H9 (cell line): ENCODE measurements around the gene SH3RF3. TPM values are rescaled to one million over a fixed set of nuclear protein-coding genes. Genes with fewer than 3 reads are reported as not detected.

ENCODE experiments used
- DNase-seq: peaks from one replicate; pipeline ENCODE4 v3.0.0-alpha.2; 2017
- H2AFZ ChIP-seq: one replicate; pipeline ENCODE4 v1.6.1; 2013; ENCODE audit warnings: mild to moderate bottlenecking, low read length, control low read depth, moderate library complexity
- H2AK5ac ChIP-seq: 2 replicates; pipeline ENCODE4 v1.6.1; 2013; ENCODE audit warnings: low read length, control low read depth, mixed read lengths; ENCODE audit not compliant: insufficient read length
- H2BK120ac ChIP-seq: one replicate; pipeline ENCODE4 v1.6.1; 2013; ENCODE audit warnings: low read depth, mild to moderate bottlenecking, low read length, control low read depth, inconsistent platforms; ENCODE audit not compliant: poor library complexity, severe bottlenecking
- H2BK12ac ChIP-seq: 2 replicates; pipeline ENCODE4 v1.6.1; 2013; ENCODE audit warnings: low read length, control low read depth, mixed read lengths, low read depth; ENCODE audit not compliant: insufficient read length
- H2BK15ac ChIP-seq: 2 replicates; pipeline ENCODE4 v1.6.1; 2013; ENCODE audit warnings: low read depth, low read length, control low read depth
- H2BK20ac ChIP-seq: one replicate; pipeline ENCODE4 v1.6.1; 2013; ENCODE audit warnings: low read depth, mild to moderate bottlenecking, low read length, control low read depth, inconsistent platforms; ENCODE audit not compliant: poor library complexity, severe bottlenecking
- H2BK5ac ChIP-seq: 2 replicates; pipeline ENCODE4 v1.6.1; 2013; ENCODE audit warnings: low read length, control low read depth, mixed read lengths; ENCODE audit not compliant: insufficient read length
- H3K14ac ChIP-seq: 2 replicates; pipeline ENCODE4 v1.6.1; 2013; ENCODE audit warnings: low read length, control low read depth; ENCODE audit not compliant: insufficient read depth
- H3K18ac ChIP-seq: 2 replicates; pipeline ENCODE4 v1.6.1; 2013; ENCODE audit warnings: low read depth, mild to moderate bottlenecking, mixed read lengths, low read length, control low read depth; ENCODE audit not compliant: insufficient read length
- H3K23ac ChIP-seq: 2 replicates; pipeline ENCODE4 v1.6.1; 2013; ENCODE audit warnings: low read length, control low read depth, mixed read lengths, low read depth; ENCODE audit not compliant: insufficient read length
- H3K23me2 ChIP-seq: 2 replicates; pipeline ENCODE4 v1.6.1; 2013; ENCODE audit warnings: low read depth, mild to moderate bottlenecking, mixed read lengths, low read length, control low read depth; ENCODE audit not compliant: insufficient read length, poor library complexity, severe bottlenecking
- H3K27ac ChIP-seq: 2 replicates; pipeline ENCODE4 v1.5.1; 2013; ENCODE audit warnings: low read length, control low read depth, mixed read lengths, low read depth; ENCODE audit not compliant: insufficient read length
- H3K27me3 ChIP-seq: 2 replicates; pipeline ENCODE4 v1.6.1; 2013; ENCODE audit warnings: low read length, control low read depth, inconsistent platforms; ENCODE audit not compliant: insufficient read depth
- H3K4ac ChIP-seq: 2 replicates; pipeline ENCODE4 v1.6.1; 2013; ENCODE audit warnings: low read depth, mild to moderate bottlenecking, control low read depth, inconsistent platforms, low read length, moderate library complexity
- H3K4me1 ChIP-seq: 2 replicates; pipeline ENCODE4 v1.6.1; 2013; ENCODE audit warnings: low read length, control low read depth, inconsistent platforms; ENCODE audit not compliant: insufficient read depth
- H3K4me2 ChIP-seq: 2 replicates; pipeline ENCODE4 v1.6.1; 2013; ENCODE audit warnings: low read length, control low read depth, mixed read lengths; ENCODE audit not compliant: insufficient read length, insufficient read depth
- H3K56ac ChIP-seq: 2 replicates; pipeline ENCODE4 v1.6.1; 2013; ENCODE audit warnings: low read depth, mild to moderate bottlenecking, mixed read lengths, low read length, control low read depth; ENCODE audit not compliant: insufficient read length
- H3K79me1 ChIP-seq: 2 replicates; pipeline ENCODE4 v1.6.1; 2013; ENCODE audit warnings: low read depth, mild to moderate bottlenecking, moderate library complexity, low read length, control low read depth, inconsistent platforms; ENCODE audit not compliant: insufficient read depth, poor library complexity, severe bottlenecking
- H3K79me2 ChIP-seq: 2 replicates; pipeline ENCODE4 v1.6.1; 2013; ENCODE audit warnings: low read length, control low read depth, inconsistent platforms; ENCODE audit not compliant: insufficient read depth
- H3K9ac ChIP-seq: 2 replicates; pipeline ENCODE4 v1.6.1; 2013; ENCODE audit warnings: low read length, control low read depth, mixed read lengths; ENCODE audit not compliant: insufficient read length; ENCODE audit errors: extremely low read depth
- H3K9me3 ChIP-seq: one replicate; pipeline ENCODE4 v1.6.1; 2013; ENCODE audit warnings: low read depth, low read length, inconsistent platforms; ENCODE audit not compliant: control insufficient read depth
- H3T11ph ChIP-seq: one replicate; pipeline ENCODE4 v1.6.1; 2013; ENCODE audit warnings: mild to moderate bottlenecking, low read length, control low read depth, inconsistent platforms
- H4K20me1 ChIP-seq: one replicate; pipeline ENCODE4 v1.6.1; 2013; ENCODE audit not compliant: control insufficient read depth, insufficient read length, insufficient read depth
- H4K5ac ChIP-seq: 2 replicates; pipeline ENCODE4 v1.6.1; 2013; ENCODE audit warnings: low read depth, mild to moderate bottlenecking, mixed read lengths, low read length, control low read depth; ENCODE audit not compliant: insufficient read length
- H4K8ac ChIP-seq: replicated peaks from 2 replicates; pipeline ENCODE4 v1.6.1; 2013; ENCODE audit warnings: low read length, control low read depth, mixed read lengths, low read depth; ENCODE audit not compliant: insufficient read length
- H4K91ac ChIP-seq: 2 replicates; pipeline ENCODE4 v1.6.1; 2013; ENCODE audit warnings: low read depth, mild to moderate bottlenecking, moderate library complexity, mixed read lengths, low read length, control low read depth; ENCODE audit not compliant: insufficient read length
- H3K27ac Mint-ChIP-seq, 3 experiments: 2 replicates in 2 of 3; 3 replicates in 1 of 3; pipeline ENCODE4 v1.8.0; 2020 to 2021; ENCODE audit warnings: mixed read lengths in 3 of 3, mild to moderate bottlenecking in 1 of 3, moderate library complexity in 1 of 3
- H3K27me3 Mint-ChIP-seq: 2 replicates; pipeline ENCODE4 v1.8.0; 2021; ENCODE audit warnings: low read depth, mild to moderate bottlenecking, moderate library complexity, mixed read lengths
- H3K36me3 Mint-ChIP-seq, 3 experiments: 2 replicates in 2 of 3; 3 replicates in 1 of 3; pipeline ENCODE4 v1.8.0; 2020 to 2021; ENCODE audit warnings: low read depth in 3 of 3, mixed read lengths in 3 of 3; ENCODE audit not compliant: insufficient read depth in 1 of 3
- H3K4me1 Mint-ChIP-seq, 2 experiments: 2 replicates each; pipeline ENCODE4 v1.8.0; 2020; ENCODE audit warnings: mixed read lengths in 2 of 2
- H3K4me3 Mint-ChIP-seq, 2 experiments: 2 replicates in 1 of 2; 3 replicates in 1 of 2; pipeline ENCODE4 v1.8.0; 2020 to 2021; ENCODE audit warnings: mild to moderate bottlenecking in 2 of 2, mixed read lengths in 2 of 2, moderate library complexity in 1 of 2
- H3K9me3 Mint-ChIP-seq, 2 experiments: 2 replicates in 1 of 2; 3 replicates in 1 of 2; pipeline ENCODE4 v1.8.0; 2020; ENCODE audit warnings: mild to moderate bottlenecking in 2 of 2, mixed read lengths in 2 of 2, moderate library complexity in 1 of 2
- WGBS: extraction: QIAGEN DNeasy Blood & Tissue Kit; methylation state at CpG from one replicate; pipeline ENCODE4 v1.1.7; 2013; ENCODE audit warnings: missing lambda C conversion rate, low lambda C conversion rate, mixed read lengths; ENCODE audit not compliant: insufficient read length; ENCODE audit errors: extremely low coverage; 5-methylcytosine and 5-hydroxymethylcytosine counted together
- total RNA-seq: library from RNA; stranded (reverse); gene quantifications from 2 replicates; pipeline ENCODE4 v1.2.1, GENCODE V29; 2021
- TF ChIP-seq, protein P1 (sequence below): fragments of 200-600 bp; sonication (generic); conservative IDR thresholded peaks from 3 replicates; pipeline ENCODE4 v1.8.0; 2021; ENCODE audit warnings: antibody characterized with exemption, mild to moderate bottlenecking

The SH3RF3 gene
- total RNA-seq, 1 experiment from 2014 or later = 0.46 TPM

- H3K23me2 ChIP-seq = no peaks in the 10 kb centered on the region
- Mint-ChIP-seq H3K9me3 (no peaks in the 10 kb centered on the region), H3K27me3 (no peaks in the 10 kb centered on the region; the same call in 1 of the 2 replicates), H3K36me3 (no peaks in the 10 kb centered on the region; a peak in 1 of 7 replicates), H3K4me3 (no peak overlapping the region), H3K27ac (no peak overlapping the region), H3K4me1 (peaks cover 6 to 12% of the 10 kb centered on the region in 2 experiments)
- no peaks in the 10 kb centered on the region for H4K20me1 ChIP-seq
- H2AFZ ChIP-seq = no peak overlapping the region
- TF ChIP-seq, protein P1, sequence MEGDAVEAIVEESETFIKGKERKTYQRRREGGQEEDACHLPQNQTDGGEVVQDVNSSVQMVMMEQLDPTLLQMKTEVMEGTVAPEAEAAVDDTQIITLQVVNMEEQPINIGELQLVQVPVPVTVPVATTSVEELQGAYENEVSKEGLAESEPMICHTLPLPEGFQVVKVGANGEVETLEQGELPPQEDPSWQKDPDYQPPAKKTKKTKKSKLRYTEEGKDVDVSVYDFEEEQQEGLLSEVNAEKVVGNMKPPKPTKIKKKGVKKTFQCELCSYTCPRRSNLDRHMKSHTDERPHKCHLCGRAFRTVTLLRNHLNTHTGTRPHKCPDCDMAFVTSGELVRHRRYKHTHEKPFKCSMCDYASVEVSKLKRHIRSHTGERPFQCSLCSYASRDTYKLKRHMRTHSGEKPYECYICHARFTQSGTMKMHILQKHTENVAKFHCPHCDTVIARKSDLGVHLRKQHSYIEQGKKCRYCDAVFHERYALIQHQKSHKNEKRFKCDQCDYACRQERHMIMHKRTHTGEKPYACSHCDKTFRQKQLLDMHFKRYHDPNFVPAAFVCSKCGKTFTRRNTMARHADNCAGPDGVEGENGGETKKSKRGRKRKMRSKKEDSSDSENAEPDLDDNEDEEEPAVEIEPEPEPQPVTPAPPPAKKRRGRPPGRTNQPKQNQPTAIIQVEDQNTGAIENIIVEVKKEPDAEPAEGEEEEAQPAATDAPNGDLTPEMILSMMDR = no peak
- H3K9me3 ChIP-seq = no peaks in the 10 kb centered on the region
- no peak overlapping the region for H3K4ac ChIP-seq
- H3K79me1 ChIP-seq = no peaks in the 10 kb centered on the region
- no peak overlapping the region for H3T11ph ChIP-seq
- no peak overlapping the region for H2AK5ac ChIP-seq
- no peak overlapping the region for H2BK5ac ChIP-seq
- DNase-seq = no peak
- no peak overlapping the region for H2BK15ac ChIP-seq
- H4K91ac ChIP-seq = no peak overlapping the region
- no peak overlapping the region for H2BK20ac ChIP-seq
- H3K4me2 ChIP-seq = no peak overlapping the region
- no peak overlapping the region for H3K9ac ChIP-seq
- no peak overlapping the region for H3K18ac ChIP-seq
- H3K4me1 ChIP-seq = peaks cover 2% of the 10 kb centered on the region; the same call in 1 of the 2 replicates
- H4K8ac ChIP-seq = no peak overlapping the region
- H3K27ac ChIP-seq = no peak overlapping the region
- H3K14ac ChIP-seq = no peak overlapping the region
- no CpG with 5 or more reads among the region's 2 CpGs for WGBS
- H3K79me2 ChIP-seq = no peaks in the 10 kb centered on the region
- H3K27me3 ChIP-seq = no peaks in the 10 kb centered on the region
- no peak overlapping the region for H2BK120ac ChIP-seq
- no peak overlapping the region for H3K23ac ChIP-seq
- no peak overlapping the region for H3K56ac ChIP-seq
- no peak overlapping the region for H2BK12ac ChIP-seq
- no peak overlapping the region for H4K5ac ChIP-seq
These were observed 37.8 kb downstream of the SH3RF3 start for GRCh38 chr2:109166811-109167210.
